ENCODE data around the gene NT5C2. TPM values are rescaled to one million over a fixed set of nuclear protein-coding genes. Genes with fewer than 3 reads are reported as not detected.

Gene NT5C2
- total and polyA plus RNA-seq, 9 donors = 84.1 to 179 (median 124) TPM

DNA sequence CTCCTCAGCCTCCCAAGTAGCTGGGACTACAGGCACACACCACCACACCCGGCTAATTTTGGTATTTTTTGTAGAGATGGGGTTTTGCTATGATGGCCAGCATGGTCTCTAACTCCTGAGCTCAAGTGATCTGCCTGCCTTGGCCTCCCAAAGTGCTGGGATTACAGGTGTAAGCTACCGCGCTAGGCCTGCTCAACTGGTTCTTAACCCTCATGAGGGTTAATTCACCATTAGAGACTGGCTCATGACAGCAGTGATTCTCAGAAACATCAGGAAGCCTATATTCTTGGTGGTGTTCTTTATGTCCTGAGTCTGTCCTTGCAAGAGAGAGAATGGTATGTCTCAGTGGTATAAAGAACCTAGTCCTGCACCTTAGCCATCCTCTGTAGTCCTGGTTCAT lies 10.4 kb upstream of the NT5C2 start:
- Histone ChIP-seq H3K9me3 (replicated peaks; ENCODE audit: control insufficient read depth, low read depth, low read length) (no peaks in the 10 kb centered on the region), H3K4me3 (ENCODE audit: low read length) (no peak overlapping the region), H3K4me1 (ENCODE audit: control insufficient read depth, insufficient read depth, low read length) (peaks cover 2% of the 10 kb centered on the region), H3K27ac (ENCODE audit: low read length) (no peak overlapping the region), H3K27me3 (ENCODE audit: control insufficient read depth, insufficient read depth, low read length) (no peaks in the 10 kb centered on the region), H3K36me3 (ENCODE audit: control insufficient read depth, insufficient read depth, low read length) (no peaks in the 10 kb centered on the region)
- 100% methylated on average over 1 of the region's 3 CpGs for WGBS (ENCODE audit: insufficient coverage)
- no peak for DNase-seq

DNA sequence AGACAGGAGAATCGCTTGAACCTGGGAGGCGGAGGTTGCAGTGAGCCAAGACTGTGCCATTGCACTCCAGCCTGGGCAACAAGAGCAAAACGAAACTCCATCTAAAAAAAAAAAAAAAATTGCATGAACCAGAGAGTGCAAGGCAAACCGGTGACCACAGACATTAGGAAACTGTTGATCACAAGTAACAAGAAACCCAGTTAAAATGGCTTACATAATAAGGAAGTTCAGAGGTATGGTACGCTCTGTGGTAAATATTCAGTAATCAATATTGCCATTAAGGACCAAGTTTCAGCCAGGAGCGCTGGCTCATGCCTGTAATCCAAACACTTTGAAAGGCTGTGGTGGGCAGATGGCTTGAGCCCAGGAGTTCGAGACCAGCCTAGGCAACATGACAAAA lies 9.2 kb upstream of the NT5C2 start:
- no peak overlapping the region for H3K4me3 ChIP-seq (ENCODE audit: low read length)
- H3K36me3 ChIP-seq (ENCODE audit: control insufficient read depth, insufficient read depth, low read length) = no peaks in the 10 kb centered on the region
- H3K27ac ChIP-seq (ENCODE audit: low read length) = no peak overlapping the region
- H3K27me3 ChIP-seq (ENCODE audit: control insufficient read depth, insufficient read depth, low read length) = no peaks in the 10 kb centered on the region
- H3K4me1 ChIP-seq (ENCODE audit: control insufficient read depth, insufficient read depth, low read length) = no peaks in the 10 kb centered on the region
- no peaks in the 10 kb centered on the region for H3K9me3 ChIP-seq (replicated peaks; ENCODE audit: control insufficient read depth, low read depth, low read length)
- DNase-seq = no peak
- 91% methylated on average over 3 of the region's 7 CpGs for WGBS (ENCODE audit: insufficient coverage)

DNA sequence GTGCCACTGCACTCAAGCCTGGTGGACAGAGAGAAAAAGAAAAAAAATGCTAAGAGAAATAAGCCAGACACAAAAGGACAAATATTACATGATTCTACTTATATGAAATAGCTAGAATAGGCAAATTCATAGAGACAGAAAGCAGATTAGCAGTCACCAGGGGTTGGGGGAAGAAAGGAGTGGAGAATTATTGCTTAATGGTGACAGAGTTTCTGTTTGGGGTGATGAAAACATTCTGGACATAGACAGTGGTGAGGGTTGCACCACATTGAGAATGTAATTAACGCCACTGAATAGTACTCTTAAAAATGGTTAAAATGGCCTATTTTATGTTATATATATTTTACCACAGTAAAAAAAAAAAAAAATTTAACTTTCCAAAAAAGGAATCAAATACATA lies 6.4 kb upstream of the NT5C2 start:
- no peaks in the 10 kb centered on the region for H3K27me3 ChIP-seq (ENCODE audit: control insufficient read depth, insufficient read depth, low read length)
- no peaks in the 10 kb centered on the region for H3K36me3 ChIP-seq (ENCODE audit: control insufficient read depth, insufficient read depth, low read length)
- no peaks in the 10 kb centered on the region for H3K9me3 ChIP-seq (replicated peaks; ENCODE audit: control insufficient read depth, low read depth, low read length)
- H3K4me1 ChIP-seq (ENCODE audit: control insufficient read depth, insufficient read depth, low read length) = no peaks in the 10 kb centered on the region
- no peak overlapping the region for H3K4me3 ChIP-seq (ENCODE audit: low read length)
- WGBS (ENCODE audit: insufficient coverage) = no CpG with 5 or more reads among the region's 1 CpG
- DNase-seq = no peak
- no peak overlapping the region for H3K27ac ChIP-seq (ENCODE audit: low read length)

DNA sequence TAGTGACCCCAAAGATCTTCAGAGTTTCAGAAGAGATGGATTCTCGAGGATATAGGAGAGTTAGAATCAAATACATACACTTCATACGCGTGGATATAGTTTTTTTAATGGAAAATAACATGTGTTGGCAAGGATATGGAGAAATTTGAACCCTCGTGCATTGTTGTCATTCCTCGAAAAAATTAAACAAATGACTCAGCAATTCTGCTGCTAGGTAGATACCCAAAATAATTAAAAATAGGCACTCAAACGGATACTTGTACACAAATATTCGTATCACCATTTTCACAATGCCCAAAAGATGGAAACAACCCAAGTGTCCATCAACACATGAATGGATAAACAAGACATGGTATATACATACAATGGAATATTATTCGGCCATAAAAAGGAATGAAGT lies 5.6 kb upstream of the NT5C2 start:
- no CpG with 5 or more reads among the region's 8 CpGs for WGBS (ENCODE audit: insufficient coverage)
- H3K27ac ChIP-seq (ENCODE audit: low read length) = no peak overlapping the region
- DNase-seq = no peak

DNA sequence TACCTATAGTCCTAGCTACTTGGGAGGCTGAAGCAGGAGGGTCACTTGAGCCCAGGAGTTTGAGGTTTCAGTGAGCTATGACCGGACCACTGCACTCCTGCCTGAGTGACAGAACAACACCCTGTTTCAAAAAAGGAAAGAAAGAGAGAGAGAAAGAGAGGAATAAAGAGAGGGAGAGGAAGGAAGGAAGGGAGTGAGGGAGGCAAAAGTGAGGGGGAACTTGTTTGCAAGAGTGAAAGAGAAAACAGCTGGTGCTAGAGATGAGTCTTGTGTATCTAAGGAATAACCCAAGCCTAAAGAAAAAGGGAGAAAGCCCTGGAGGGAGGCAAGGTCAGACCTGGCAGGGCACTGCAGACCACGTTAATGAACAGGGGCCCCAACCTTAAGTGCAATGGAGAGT lies 4.8 kb upstream of the NT5C2 start:
- WGBS (ENCODE audit: insufficient coverage) = 60% methylated on average over 1 of the region's 2 CpGs
- H3K36me3 ChIP-seq (ENCODE audit: control insufficient read depth, insufficient read depth, low read length) = no peaks in the 10 kb centered on the region
- H3K27me3 ChIP-seq (ENCODE audit: control insufficient read depth, insufficient read depth, low read length) = no peaks in the 10 kb centered on the region
- no peak overlapping the region for H3K27ac ChIP-seq (ENCODE audit: low read length)
- no peaks in the 10 kb centered on the region for H3K9me3 ChIP-seq (replicated peaks; ENCODE audit: control insufficient read depth, low read depth, low read length)
- no peak for DNase-seq
- H3K4me1 ChIP-seq (ENCODE audit: control insufficient read depth, insufficient read depth, low read length) = peaks cover 7% of the 10 kb centered on the region
- H3K4me3 ChIP-seq (ENCODE audit: low read length) = no peak overlapping the region

More for the DNA sequence above, 5.6 kb upstream of the NT5C2 start:
- no peaks in the 10 kb centered on the region for H3K27me3 ChIP-seq (ENCODE audit: control insufficient read depth, insufficient read depth, low read length)
- H3K4me3 ChIP-seq (ENCODE audit: low read length) = no peak overlapping the region
- H3K9me3 ChIP-seq (replicated peaks; ENCODE audit: control insufficient read depth, low read depth, low read length) = no peaks in the 10 kb centered on the region
- no peaks in the 10 kb centered on the region for H3K36me3 ChIP-seq (ENCODE audit: control insufficient read depth, insufficient read depth, low read length)
- peaks cover 3% of the 10 kb centered on the region for H3K4me1 ChIP-seq (ENCODE audit: control insufficient read depth, insufficient read depth, low read length)

DNA sequence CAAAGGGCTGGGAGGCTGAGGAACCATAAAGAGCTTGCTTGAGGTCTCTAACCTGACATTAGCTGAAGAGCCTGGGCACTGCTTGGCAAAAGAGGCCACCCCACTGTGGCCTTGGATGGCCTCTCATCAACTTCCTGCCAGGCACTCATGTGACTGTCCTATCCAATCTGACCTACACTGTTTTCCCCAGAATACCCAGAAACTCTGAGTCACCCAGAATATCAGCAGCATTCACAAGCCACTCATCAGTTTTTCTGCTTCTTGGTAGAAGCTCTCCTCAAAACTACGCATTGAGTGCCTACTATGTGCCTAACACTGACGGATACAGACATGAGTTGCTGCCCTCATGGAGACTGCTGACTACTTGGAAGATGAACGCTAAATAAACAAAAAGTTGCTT lies 4.1 kb upstream of the NT5C2 start:
- no peaks in the 10 kb centered on the region for H3K27me3 ChIP-seq (ENCODE audit: control insufficient read depth, insufficient read depth, low read length)
- H3K9me3 ChIP-seq (replicated peaks; ENCODE audit: control insufficient read depth, low read depth, low read length) = no peaks in the 10 kb centered on the region
- WGBS (ENCODE audit: insufficient coverage) = 100% methylated on average over 3 of the region's 3 CpGs
- H3K27ac ChIP-seq (ENCODE audit: low read length) = no peak overlapping the region
- H3K4me1 ChIP-seq (ENCODE audit: control insufficient read depth, insufficient read depth, low read length) = peaks cover 7% of the 10 kb centered on the region
- peak; percentile 59 for DNase-seq
- H3K36me3 ChIP-seq (ENCODE audit: control insufficient read depth, insufficient read depth, low read length) = no peaks in the 10 kb centered on the region
- H3K4me3 ChIP-seq (ENCODE audit: low read length) = no peak overlapping the region

DNA sequence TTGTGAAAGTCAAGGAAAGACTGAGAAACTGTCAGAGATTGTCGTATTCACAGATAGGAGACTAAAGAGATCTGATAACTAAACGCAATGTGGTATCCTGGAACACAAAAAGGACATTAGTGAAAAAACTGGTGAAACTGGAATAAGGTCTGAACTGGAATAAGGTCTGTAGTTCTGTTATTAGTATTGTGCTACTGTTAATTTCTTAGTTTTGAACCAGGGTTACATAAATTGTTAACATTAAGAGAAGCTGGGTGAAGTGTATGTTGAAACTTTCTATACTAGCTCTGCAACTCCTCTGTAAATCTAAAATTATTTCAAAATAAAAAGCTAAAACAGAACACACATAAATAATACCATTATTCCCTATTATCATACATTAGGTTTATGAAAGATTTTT lies 3.4 kb upstream of the NT5C2 start:
- Histone ChIP-seq H3K36me3 (ENCODE audit: control insufficient read depth, insufficient read depth, low read length) (no peaks in the 10 kb centered on the region), H3K4me1 (ENCODE audit: control insufficient read depth, insufficient read depth, low read length) (peaks cover 7% of the 10 kb centered on the region), H3K27ac (ENCODE audit: low read length) (no peak overlapping the region), H3K4me3 (ENCODE audit: low read length) (no peak overlapping the region), H3K9me3 (replicated peaks; ENCODE audit: control insufficient read depth, low read depth, low read length) (no peaks in the 10 kb centered on the region), H3K27me3 (ENCODE audit: control insufficient read depth, insufficient read depth, low read length) (no peaks in the 10 kb centered on the region)
- 94% methylated on average over 2 of the region's 2 CpGs for WGBS (ENCODE audit: insufficient coverage)
- no peak for DNase-seq

DNA sequence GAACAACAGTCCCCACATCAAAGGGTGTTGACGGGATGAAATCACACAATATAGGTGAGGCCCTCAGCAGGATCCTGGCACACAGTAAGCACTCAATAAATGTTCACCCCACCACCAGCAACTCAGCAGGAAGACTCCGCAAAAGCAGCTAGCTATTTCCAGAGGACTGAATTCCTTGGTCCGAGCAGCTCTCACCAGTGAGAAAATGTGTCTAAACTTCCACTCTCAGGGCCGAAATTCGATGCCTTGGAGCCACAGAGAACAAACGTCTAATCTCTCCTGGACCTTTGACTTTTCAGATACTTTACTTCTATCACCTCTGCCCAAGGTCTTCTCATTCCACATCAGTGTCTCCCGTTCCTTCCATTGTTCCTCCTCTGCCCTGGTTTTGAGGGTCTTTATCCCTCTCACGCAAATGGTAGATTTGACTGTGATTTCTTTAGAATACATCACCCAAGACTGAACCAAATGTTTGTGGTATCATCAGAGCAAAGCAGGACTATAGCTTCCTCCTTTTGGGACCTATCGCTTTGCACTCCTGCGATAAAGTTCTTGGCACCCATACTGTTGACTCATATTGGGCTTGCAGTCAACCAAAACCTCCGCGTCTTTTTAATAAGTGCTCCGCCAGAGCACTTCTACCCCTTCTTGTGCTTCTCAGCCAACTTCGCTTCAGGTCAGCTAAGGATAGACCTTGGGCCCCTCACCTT lies 903 bp upstream of the NT5C2 start:
- peaks cover 7% of the 10 kb centered on the region for H3K4me1 ChIP-seq (ENCODE audit: control insufficient read depth, insufficient read depth, low read length)
- no peak overlapping the region for H3K27ac ChIP-seq (ENCODE audit: low read length)
- DNase-seq = peak; percentile 40
- H3K9me3 ChIP-seq (replicated peaks; ENCODE audit: control insufficient read depth, low read depth, low read length) = no peaks in the 10 kb centered on the region
- no peaks in the 10 kb centered on the region for H3K27me3 ChIP-seq (ENCODE audit: control insufficient read depth, insufficient read depth, low read length)
- no peaks in the 10 kb centered on the region for H3K36me3 ChIP-seq (ENCODE audit: control insufficient read depth, insufficient read depth, low read length)
- H3K4me3 ChIP-seq (ENCODE audit: low read length) = no peak overlapping the region
- WGBS (ENCODE audit: insufficient coverage) = 37% methylated on average over 9 of the region's 14 CpGs

DNA sequence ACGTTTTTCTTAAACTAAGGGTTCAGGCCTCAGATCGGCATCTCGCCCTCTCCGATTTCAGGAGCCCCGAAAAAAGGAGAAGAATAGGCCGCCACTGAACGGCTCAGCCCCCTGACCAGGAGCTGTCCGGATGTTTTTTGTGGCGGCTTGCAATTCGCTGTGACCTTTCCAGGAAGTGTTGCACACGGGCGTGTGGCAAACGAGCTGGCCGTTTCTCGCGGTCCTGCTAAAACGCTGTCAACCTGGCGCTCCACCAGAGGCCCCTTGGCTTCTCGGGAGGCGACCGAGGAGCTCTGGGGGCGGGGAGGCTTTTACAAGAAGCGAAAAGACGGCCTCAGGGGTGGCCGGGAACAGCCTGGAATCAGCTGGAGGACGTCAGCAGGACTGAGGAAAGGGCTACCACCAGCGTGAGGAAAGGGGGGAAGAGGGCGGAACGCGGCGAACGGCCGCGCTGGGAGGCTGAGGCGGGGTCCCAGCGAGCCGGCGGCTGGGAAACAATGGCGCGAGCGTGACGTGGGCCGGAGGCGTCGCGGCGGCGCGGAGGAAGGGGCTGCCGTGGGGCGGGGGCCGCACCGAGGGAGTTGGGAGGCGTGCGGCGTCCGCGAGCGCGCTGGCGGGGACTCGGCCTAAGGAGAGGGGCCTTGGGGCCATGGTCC lies 493 bp downstream of the NT5C2 start:
- H3K4me1 ChIP-seq (ENCODE audit: control insufficient read depth, insufficient read depth, low read length) = peaks cover 7% of the 10 kb centered on the region
- peak overlapping the region; percentile 86 for H3K4me3 ChIP-seq (ENCODE audit: low read length)
- H3K36me3 ChIP-seq (ENCODE audit: control insufficient read depth, insufficient read depth, low read length) = no peaks in the 10 kb centered on the region
- no peaks in the 10 kb centered on the region for H3K9me3 ChIP-seq (replicated peaks; ENCODE audit: control insufficient read depth, low read depth, low read length)
- WGBS (ENCODE audit: insufficient coverage) = 1% methylated on average over 62 of the region's 62 CpGs
- peak; percentile 93 for DNase-seq
- no peaks in the 10 kb centered on the region for H3K27me3 ChIP-seq (ENCODE audit: control insufficient read depth, insufficient read depth, low read length)
- H3K27ac ChIP-seq (ENCODE audit: low read length) = peak overlapping the region; percentile 98

DNA sequence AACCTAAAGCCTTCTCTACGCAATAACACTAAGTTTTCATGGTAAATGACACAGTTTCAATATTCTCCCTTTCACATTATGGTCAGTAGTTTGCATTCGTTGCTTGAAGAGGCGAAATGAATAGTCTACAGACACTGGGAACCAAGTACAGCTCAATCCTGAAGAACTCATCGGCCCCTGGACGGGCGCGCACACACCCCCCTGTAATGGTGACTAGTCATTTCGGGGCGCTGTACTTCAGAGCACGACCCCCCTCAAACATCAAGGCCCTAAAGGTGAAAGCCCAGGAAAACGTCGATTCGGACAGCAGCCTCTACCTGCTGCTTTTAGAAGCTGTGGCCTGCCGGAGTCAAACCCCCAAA lies 1.0 kb downstream of the NT5C2 start:
- no peaks in the 10 kb centered on the region for H3K36me3 ChIP-seq (ENCODE audit: control insufficient read depth, insufficient read depth, low read length)
- no peak for DNase-seq
- 0% methylated on average over 12 of the region's 14 CpGs for WGBS (ENCODE audit: insufficient coverage)
- no peaks in the 10 kb centered on the region for H3K27me3 ChIP-seq (ENCODE audit: control insufficient read depth, insufficient read depth, low read length)
- no peaks in the 10 kb centered on the region for H3K9me3 ChIP-seq (replicated peaks; ENCODE audit: control insufficient read depth, low read depth, low read length)
- H3K4me3 ChIP-seq (ENCODE audit: low read length) = peak overlapping the region; percentile 86
- peak overlapping the region; percentile 98 for H3K27ac ChIP-seq (ENCODE audit: low read length)
- H3K4me1 ChIP-seq (ENCODE audit: control insufficient read depth, insufficient read depth, low read length) = peaks cover 7% of the 10 kb centered on the region
